ENCODE measurements around the gene AGAP1. TPM values are rescaled to one million over a fixed set of nuclear protein-coding genes. Genes with fewer than 3 reads are reported as not detected.

The AGAP1 gene
- total RNA-seq, 4 donors from 2014 or later, result 5.3 to 30.6 (median 19.2) TPM

DNA sequence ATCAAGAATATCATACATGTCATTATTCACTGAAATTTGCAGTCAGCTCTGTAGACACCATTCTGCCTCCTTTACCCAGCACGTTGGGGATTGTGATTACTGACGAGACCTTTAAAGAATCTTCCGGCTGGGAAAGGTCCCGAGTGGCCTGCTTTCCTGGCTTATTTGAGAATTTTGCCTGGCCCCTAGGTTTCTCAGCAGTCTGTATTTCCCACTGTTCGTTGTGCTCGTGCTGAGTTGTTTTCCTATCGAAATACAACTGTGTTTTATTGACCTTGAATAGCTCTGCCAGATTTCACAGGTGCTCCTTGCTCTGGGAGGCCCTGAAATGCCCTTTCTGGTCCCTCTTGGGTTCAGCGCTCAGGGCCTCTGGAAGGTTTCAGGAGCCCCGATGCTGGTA, 94.9 kb downstream of the AGAP1 start:
- intact Hi-C loops (cut with DNase I; ENCODE audit: low total_unique reads), result no loop called here
- Histone ChIP-seq H3K27me3 (no peaks in the 10 kb centered on the region), H3K36me3 (no peaks in the 10 kb centered on the region), H3K4me3 (no peak overlapping the region), H3K4me1 (no peaks in the 10 kb centered on the region), H3K27ac (no peak overlapping the region), H3K9me3 (no peaks in the 10 kb centered on the region)
- TF ChIP-seq CTCF (IDR thresholded peaks at IDR 0.05) (no peak), POLR2A (IDR thresholded peaks at IDR 0.05) (no peak)
- DNase-seq, result no peak

DNA sequence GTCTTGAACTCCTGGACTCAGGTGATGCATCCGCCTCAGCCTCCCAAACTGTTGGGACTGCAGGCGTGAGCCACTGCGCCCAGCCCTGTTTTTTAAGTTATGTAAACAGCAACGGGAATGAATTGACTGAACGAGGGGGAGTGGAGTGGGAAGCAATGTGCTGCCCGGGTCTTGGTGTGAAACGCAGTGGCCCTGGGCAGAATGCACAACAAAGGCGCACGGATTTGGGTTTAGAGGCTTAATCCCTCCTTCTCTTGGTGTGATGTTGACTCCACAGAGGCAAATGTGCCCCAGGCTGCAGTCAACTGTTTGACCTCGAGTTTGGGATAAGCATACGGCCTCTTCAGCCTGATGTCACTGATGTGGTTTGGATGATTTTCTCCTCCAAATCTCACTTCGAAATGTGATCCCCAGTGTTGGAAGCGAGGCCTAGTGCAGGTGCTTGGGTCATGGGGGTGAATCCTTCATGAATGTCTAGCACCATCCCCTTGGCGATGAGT, 97.4 kb downstream of the AGAP1 start:
- no peaks in the 10 kb centered on the region for H3K36me3 ChIP-seq
- intact Hi-C loops (cut with DNase I; ENCODE audit: low total_unique reads), result loop anchor here (10.0 kb wide), 1 partner anchor 456 kb away; no protein-coding TSS in a partner anchor
- H3K27me3 ChIP-seq, result no peaks in the 10 kb centered on the region
- H3K9me3 ChIP-seq, result no peaks in the 10 kb centered on the region
- peaks cover 0 to 4% of the 10 kb centered on the region in 2 donors for H3K4me1 ChIP-seq
- no peak overlapping the region for H3K4me3 ChIP-seq
- no peak for DNase-seq
- TF ChIP-seq CTCF (IDR thresholded peaks at IDR 0.05) (no peak), POLR2A (IDR thresholded peaks at IDR 0.05) (no peak)
- no peak overlapping the region for H3K27ac ChIP-seq

GRCh38 chr2:235591921-235592320, 98.1 kb downstream of the AGAP1 start:
- TF ChIP-seq CTCF (IDR thresholded peaks at IDR 0.05), result no peak
- no peak for TF ChIP-seq POLR2A (IDR thresholded peaks at IDR 0.05)
- no peak overlapping the region for H3K27ac ChIP-seq
- intact Hi-C loops (cut with DNase I; ENCODE audit: low total_unique reads), result loop anchor here (10.0 kb wide), 1 partner anchor 457 kb away; no protein-coding TSS in a partner anchor
- peaks cover 0 to 4% of the 10 kb centered on the region in 2 donors for H3K4me1 ChIP-seq
- H3K4me3 ChIP-seq, result no peak overlapping the region
- H3K27me3 ChIP-seq, result no peaks in the 10 kb centered on the region
- no peaks in the 10 kb centered on the region for H3K36me3 ChIP-seq
- no peaks in the 10 kb centered on the region for H3K9me3 ChIP-seq
- no peak for DNase-seq

GRCh38 chr2:235592430-235592829, 98.6 kb downstream of the AGAP1 start:
- Histone ChIP-seq H3K27me3 (no peaks in the 10 kb centered on the region), H3K27ac (no peak overlapping the region)

More at GRCh38 chr2:235592430-235592829, 98.6 kb downstream of the AGAP1 start:
- H3K4me3 ChIP-seq, result no peak overlapping the region
- H3K36me3 ChIP-seq, result no peaks in the 10 kb centered on the region
- H3K4me1 ChIP-seq, result peaks cover 0 to 4% of the 10 kb centered on the region in 2 donors
- TF ChIP-seq POLR2A (IDR thresholded peaks at IDR 0.05) (no peak), CTCF (IDR thresholded peaks at IDR 0.05) (no peak)
- H3K9me3 ChIP-seq, result no peaks in the 10 kb centered on the region
- no peak for DNase-seq
- intact Hi-C loops (cut with DNase I; ENCODE audit: low total_unique reads), result loop anchor here (10.0 kb wide), 1 partner anchor 458 kb away; no protein-coding TSS in a partner anchor

Data from uterus (tissue), 4 donors.